HUES48 (cell line): Measurements from ENCODE around the gene DRC3.

Experiments used
- H3K27ac ChIP-seq: one replicate; pipeline ENCODE4 v1.7.0; 2013; ENCODE audit warnings: low read depth, low read length, inconsistent platforms
- H3K27me3 ChIP-seq: 2 replicates; pipeline ENCODE4 v1.6.1; 2013; ENCODE audit warnings: mild to moderate bottlenecking, low read length; ENCODE audit not compliant: control insufficient read depth, insufficient read depth
- H3K36me3 ChIP-seq: 2 replicates; pipeline ENCODE4 v1.6.1; 2013; ENCODE audit warnings: low read length; ENCODE audit not compliant: control insufficient read depth, insufficient read depth
- H3K4me1 ChIP-seq: 2 replicates; pipeline ENCODE4 v1.6.1; 2013; ENCODE audit warnings: mild to moderate bottlenecking, low read length; ENCODE audit not compliant: control insufficient read depth, insufficient read depth
- H3K4me3 ChIP-seq: 2 replicates; pipeline ENCODE4 v1.5.1; 2013; ENCODE audit warnings: mild to moderate bottlenecking, low read depth, low read length
- H3K9ac ChIP-seq: 2 replicates; pipeline ENCODE4 v1.6.1; 2013; ENCODE audit warnings: mild to moderate bottlenecking, low read depth, low read length, moderate library complexity
- H3K9me3 ChIP-seq: 2 replicates; pipeline ENCODE4 v1.6.1; 2013; ENCODE audit warnings: low read length; ENCODE audit not compliant: control insufficient read depth, insufficient read depth

Gene DRC3

DNA sequence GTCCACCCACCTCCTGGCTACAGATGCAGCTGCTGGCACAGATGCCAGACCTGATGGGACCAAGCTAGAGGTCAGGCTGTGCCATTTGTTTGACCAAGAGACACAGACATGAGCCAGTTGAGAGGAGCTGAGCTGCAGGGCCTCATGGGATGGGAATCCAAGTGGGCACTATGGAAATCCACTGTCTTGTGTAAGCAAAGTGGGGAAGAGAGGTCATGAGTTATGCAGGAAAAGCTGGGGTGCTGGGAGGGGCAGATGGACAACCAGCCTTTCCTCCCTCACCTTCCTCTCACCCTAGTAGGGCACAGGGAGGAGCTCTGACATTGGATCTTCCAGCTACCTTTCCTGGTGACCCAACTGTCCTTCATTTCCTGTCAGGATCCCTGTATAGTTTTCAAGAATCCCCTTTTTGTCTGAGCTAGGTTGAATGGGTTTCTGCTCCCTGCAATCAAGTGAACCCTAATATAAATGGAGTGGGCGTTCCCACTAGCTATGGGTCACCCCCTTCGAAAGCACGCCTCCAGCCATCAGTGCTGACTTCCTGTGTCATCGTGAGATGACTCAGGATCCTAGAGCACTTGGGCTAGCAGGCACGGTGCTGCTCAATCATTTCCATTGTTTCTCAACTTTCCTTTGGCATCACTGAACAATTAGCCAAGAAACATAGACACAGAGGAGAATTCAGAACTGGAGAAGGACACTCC lies 52.7 kb downstream of the DRC3 start:
- Histone ChIP-seq H3K9me3 (no peaks in the 10 kb centered on the region), H3K4me3 (no peak overlapping the region), H3K9ac (no peak overlapping the region), H3K27me3 (no peaks in the 10 kb centered on the region), H3K4me1 (no peaks in the 10 kb centered on the region), H3K27ac (no peak overlapping the region), H3K36me3 (peaks cover 4% of the 10 kb centered on the region; the same call in 1 of the 2 replicates)

DNA sequence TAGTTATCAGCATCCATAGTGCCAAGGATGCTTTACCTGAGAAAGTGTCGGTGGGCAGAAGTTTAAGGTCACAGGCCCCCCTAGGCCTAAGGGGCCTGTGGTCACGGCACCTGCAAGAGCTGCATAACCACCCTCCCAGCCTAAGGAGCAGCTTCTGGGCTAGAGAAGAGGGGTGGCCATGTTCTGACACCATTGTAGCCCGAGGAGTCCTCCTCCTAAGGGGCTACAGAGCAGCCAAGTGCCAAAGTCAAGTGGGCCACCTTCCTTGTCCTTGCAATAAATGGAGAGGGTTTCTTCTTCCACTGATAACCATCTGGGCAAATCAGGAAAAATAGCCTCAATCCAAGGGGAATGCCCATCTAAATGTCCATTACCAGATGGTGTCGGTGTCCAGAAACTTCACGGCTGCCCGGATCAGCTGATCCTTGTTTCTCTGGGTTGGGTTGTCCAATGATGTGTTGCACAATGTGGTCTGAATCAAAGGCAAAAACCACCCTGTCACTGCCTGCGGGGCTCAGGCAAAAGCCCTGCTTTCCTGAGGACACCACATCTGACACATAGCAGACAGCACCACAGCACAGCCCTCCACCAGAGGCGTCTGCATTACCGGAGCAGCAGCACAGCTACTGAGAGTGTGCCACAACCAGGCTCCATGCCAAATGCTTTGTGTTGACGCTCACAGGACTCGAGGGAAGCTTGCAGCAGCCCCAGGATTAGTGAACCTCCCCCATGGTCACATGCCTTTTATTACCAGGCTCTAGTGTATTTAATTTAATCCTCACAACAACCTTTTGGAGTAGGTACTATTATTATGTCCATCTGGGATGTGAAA lies 53.5 kb downstream of the DRC3 start:
- Histone ChIP-seq H3K27ac (no peak overlapping the region), H3K4me1 (no peaks in the 10 kb centered on the region), H3K9ac (no peak overlapping the region), H3K36me3 (peaks cover 4% of the 10 kb centered on the region; the same call in 1 of the 2 replicates), H3K4me3 (no peak overlapping the region), H3K9me3 (no peaks in the 10 kb centered on the region), H3K27me3 (no peaks in the 10 kb centered on the region)

DNA sequence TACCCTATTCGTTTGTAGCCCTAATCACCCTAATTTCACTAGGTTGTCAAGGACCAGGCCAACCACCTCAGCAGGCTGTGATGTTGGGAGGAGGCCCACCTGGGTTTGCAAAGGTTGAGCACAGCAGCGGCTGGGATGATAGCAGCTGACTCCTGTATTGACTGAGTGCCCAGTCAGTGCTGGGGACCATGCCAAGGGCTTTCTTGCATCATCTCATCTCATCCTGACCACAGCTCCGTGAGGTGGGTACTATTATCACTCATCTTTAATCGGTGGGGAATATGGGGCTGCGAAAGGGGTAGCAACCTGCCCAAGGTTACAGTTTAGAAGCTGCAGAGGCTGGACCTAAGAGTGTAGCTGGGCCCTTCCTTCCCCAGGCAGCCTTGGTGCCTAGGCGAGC lies 54.6 kb downstream of the DRC3 start:
- Histone ChIP-seq H3K9ac (no peak overlapping the region), H3K4me3 (no peak overlapping the region), H3K27ac (no peak overlapping the region), H3K36me3 (peaks cover 4% of the 10 kb centered on the region; the same call in 1 of the 2 replicates), H3K27me3 (no peaks in the 10 kb centered on the region), H3K4me1 (no peaks in the 10 kb centered on the region), H3K9me3 (no peaks in the 10 kb centered on the region)

DNA sequence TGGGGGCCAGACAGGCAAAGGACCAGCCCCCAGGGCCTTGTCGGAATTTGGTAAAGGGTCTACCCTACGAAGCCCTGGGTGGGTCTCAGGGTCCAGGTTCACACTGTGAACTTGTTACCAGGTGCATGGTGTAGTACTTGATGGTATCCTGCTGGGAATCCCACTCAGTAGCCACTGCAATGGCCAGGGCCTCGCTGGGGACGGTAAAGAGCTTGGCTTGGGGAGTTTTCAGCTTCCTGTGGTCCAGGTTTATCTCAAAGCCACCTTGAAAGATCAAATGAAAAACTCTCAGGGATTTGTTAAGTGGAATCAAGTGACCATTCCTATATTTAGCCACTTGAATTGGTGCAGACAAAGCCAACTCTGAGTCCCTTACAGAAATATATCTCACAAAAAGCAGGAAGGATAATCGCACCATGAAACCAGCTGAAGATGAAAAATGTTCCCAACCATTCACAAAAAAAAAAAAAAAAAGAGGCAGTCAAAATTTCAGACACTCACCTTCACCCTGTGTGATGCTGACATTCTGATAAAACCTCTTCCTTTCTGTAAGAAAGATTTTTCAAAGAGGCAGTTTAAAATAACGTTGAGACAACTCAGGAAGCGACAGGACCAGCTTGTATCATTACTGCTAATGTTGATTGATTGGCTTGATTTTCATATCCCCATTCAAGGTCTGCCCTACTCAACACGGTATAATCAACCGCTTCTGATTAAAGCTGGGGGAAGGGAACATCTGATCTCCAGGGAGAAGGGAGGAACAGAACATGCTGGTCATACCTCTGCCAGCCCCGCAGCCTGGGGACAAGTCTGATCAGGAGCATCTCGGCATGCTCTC lies 55.7 kb downstream of the DRC3 start:
- Histone ChIP-seq H3K9me3 (no peaks in the 10 kb centered on the region), H3K27me3 (no peaks in the 10 kb centered on the region), H3K27ac (no peak overlapping the region), H3K36me3 (peaks cover 4% of the 10 kb centered on the region; the same call in 1 of the 2 replicates), H3K4me1 (no peaks in the 10 kb centered on the region), H3K9ac (no peak overlapping the region), H3K4me3 (no peak overlapping the region)

GRCh38 chr17:18028952-18029540 lies 56.4 kb downstream of the DRC3 start:
- Histone ChIP-seq H3K9ac (no peak overlapping the region), H3K4me1 (no peaks in the 10 kb centered on the region), H3K9me3 (no peaks in the 10 kb centered on the region), H3K36me3 (peaks cover 4% of the 10 kb centered on the region; the same call in 1 of the 2 replicates), H3K27ac (no peak overlapping the region), H3K4me3 (no peak overlapping the region), H3K27me3 (no peaks in the 10 kb centered on the region)

GRCh38 chr17:18031955-18032354 lies 59.3 kb downstream of the DRC3 start:
- no peak overlapping the region for H3K27ac ChIP-seq
- no peak overlapping the region for H3K9ac ChIP-seq
- no peaks in the 10 kb centered on the region for H3K4me1 ChIP-seq
- H3K27me3 ChIP-seq, result no peaks in the 10 kb centered on the region
- peaks cover 4% of the 10 kb centered on the region; the same call in 1 of the 2 replicates for H3K36me3 ChIP-seq
- H3K4me3 ChIP-seq, result no peak overlapping the region
- no peaks in the 10 kb centered on the region for H3K9me3 ChIP-seq

GRCh38 chr17:18033442-18034099 lies 60.9 kb downstream of the DRC3 start:
- H3K27me3 ChIP-seq, result no peaks in the 10 kb centered on the region
- H3K4me1 ChIP-seq, result no peaks in the 10 kb centered on the region
- H3K27ac ChIP-seq, result no peak overlapping the region
- no peak overlapping the region for H3K4me3 ChIP-seq
- no peaks in the 10 kb centered on the region for H3K9me3 ChIP-seq
- no peaks in the 10 kb centered on the region for H3K36me3 ChIP-seq
- no peak overlapping the region for H3K9ac ChIP-seq

DNA sequence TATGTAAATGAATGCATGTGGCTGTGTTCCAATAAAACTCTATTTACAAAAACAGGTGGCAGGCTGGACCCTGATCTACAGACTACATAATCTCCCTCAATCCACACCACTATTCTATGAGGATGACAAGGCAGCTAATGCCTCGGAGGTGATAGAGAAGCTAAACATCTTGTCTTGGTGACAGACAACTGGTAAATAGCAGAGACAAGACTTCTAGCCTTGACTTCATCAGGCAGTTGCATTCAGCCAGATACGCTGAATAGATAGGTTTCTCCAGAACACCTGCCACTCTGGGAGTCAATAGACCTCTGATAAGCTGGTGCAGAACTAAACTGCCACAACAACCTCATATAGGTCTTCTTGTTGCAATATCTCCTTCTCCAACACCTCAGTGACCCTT lies 63.0 kb downstream of the DRC3 start:
- Histone ChIP-seq H3K27me3 (no peaks in the 10 kb centered on the region), H3K9ac (no peak overlapping the region), H3K4me1 (peaks cover 5% of the 10 kb centered on the region; the same call in 1 of the 2 replicates), H3K27ac (peak overlapping the region; percentile 5), H3K36me3 (no peaks in the 10 kb centered on the region), H3K4me3 (no peak overlapping the region), H3K9me3 (no peaks in the 10 kb centered on the region)

DNA sequence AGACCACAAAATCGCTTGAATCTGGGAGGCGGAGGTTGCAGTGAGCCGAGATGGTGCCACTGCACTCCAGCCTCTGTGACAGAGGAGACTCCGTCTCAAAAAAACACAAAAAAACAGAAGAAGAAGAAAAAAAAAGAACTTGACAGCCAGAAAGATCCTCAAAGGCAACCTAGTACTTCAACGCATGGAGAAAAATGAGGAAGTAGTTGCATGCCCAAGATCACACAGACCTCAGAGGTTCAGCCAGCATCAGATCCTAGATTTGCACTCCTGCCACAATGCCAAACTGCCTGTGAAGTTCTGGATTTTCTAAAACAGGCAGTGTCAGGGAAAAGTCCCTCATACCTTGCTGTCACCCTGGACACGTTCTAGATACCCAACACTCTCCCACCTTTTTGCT lies 64.8 kb downstream of the DRC3 start:
- Histone ChIP-seq H3K27ac (no peak overlapping the region), H3K9ac (no peak overlapping the region), H3K9me3 (no peaks in the 10 kb centered on the region), H3K36me3 (no peaks in the 10 kb centered on the region), H3K27me3 (no peaks in the 10 kb centered on the region), H3K4me3 (no peak overlapping the region), H3K4me1 (peaks cover 5% of the 10 kb centered on the region; the same call in 1 of the 2 replicates)
